ENCODE results near the gene ZFHX3.
A peak's percentile ranks its signal among the peaks of the same experiment; 100 is the strongest.

ZFHX3 gene

DNA sequence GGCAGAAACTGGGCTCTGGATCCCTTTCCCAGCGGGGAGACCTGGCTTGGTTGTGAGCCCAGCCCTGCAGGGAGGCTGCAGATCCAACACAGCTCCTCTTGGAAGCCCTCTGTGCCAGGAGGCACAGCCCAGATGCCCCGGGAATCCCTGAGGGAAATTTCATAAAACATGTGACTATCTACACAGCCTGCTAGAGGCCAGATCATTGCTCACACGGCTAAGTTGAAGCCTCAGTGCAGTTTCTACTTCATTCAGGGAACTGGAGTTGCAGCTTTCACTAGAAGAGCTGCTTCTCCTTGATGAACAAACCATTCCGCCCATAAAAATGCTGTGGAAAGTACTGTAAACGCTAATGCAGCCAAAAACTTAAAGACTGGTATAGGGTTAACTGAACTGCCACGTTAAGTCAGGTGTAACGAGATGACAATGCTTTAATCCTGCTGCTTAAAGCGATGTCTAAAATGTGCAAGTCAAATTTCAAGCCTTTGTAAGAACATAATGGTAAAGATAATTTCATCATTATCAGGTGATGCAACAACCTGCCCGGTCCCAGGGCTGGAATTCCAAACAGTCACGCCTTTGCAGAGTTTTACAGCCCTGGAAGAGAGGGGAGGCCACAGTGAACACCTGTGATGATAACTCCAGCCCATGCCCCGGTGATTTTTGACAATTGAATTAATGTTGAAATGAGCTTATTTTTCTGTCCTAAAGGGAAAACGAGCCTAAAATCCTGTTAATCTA is 172.5 kb downstream of the ZFHX3 start:
- peak; percentile 83 for DNase-seq (ENCODE audit: low spot score)

GRCh38 chr16:72873853-72874252 is 174.1 kb downstream of the ZFHX3 start:
- DNase-seq (ENCODE audit: low spot score): no peak

DNA sequence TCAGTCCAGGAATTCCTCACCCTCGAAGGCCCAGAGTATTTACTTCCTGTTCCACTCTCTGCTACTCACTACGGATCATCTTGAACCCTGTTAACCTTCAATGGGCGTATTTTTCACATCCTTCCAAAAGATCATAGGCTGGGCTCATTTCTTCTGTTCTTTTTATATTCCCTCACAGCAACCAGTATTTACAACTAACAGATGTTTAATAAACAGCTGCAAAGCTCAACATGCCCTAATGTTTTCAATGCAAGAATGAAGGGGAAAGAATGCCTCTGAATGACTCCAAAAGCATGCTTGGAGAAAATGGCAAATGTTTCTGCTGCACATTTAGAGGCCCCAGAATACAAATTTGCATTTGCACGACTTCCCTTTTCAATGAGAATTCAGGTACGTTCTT is 174.9 kb downstream of the ZFHX3 start:
- no peak for DNase-seq (ENCODE audit: low spot score)

- DNase-seq (ENCODE audit: low spot score): no peak
Measured at GRCh38 chr16:72865835-72866234, 182.1 kb downstream of the ZFHX3 start.

DNA sequence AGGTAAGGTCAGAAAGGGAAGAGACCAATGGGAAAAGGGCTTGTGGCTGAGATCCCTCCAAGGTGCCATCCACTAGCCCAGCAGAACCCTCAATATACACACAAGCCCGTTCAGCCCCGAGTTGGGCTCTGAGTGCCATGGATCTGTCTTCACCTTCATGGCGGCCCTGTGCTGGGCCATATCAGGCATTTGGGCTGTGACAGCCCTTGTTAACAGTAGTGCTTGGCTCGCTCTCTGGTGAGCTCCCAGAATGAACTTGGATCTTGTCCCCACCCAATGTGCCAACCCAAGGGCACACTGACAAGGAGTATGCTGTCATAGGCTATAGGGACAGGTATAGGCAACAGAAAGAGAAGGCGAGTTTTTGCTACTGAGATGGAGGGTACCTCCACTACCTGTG is 182.7 kb downstream of the ZFHX3 start:
- no peak for DNase-seq (ENCODE audit: low spot score)

DNA sequence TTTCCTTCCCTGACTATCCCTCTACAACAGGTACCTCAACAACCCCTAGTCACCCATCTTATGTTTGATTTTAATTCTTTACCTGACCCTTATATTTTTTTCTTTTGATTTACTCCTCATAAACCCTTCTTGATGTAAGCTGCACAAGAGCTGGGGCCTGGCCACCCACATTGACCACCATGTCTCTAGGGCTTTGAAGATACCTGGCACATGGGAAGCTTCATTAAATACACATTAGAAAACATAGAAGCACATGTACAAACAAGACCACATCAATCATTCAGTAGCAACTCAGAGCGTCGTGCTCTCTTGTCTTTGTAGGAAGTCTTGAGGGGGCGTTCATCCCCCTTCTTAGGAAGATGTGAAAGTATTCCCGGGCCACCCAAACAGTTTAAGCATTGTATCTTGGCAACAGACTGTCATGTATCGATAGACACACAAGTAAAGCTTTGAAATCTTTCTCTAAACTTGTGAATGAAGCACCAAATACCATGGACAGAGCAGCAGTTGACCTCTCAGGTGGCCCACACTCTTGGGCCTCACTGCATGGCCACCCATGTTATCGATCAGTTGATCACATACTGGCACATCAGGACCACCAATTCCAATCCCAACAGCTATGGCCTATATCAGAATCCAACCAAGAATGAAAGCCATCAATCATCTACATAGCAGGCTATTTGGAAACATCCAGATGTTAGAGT is 183.6 kb downstream of the ZFHX3 start:
- no peak for DNase-seq (ENCODE audit: low spot score)

- DNase-seq (ENCODE audit: low spot score): no peak
Measured at GRCh38 chr16:72862090-72862489, 185.8 kb downstream of the ZFHX3 start.

DNA sequence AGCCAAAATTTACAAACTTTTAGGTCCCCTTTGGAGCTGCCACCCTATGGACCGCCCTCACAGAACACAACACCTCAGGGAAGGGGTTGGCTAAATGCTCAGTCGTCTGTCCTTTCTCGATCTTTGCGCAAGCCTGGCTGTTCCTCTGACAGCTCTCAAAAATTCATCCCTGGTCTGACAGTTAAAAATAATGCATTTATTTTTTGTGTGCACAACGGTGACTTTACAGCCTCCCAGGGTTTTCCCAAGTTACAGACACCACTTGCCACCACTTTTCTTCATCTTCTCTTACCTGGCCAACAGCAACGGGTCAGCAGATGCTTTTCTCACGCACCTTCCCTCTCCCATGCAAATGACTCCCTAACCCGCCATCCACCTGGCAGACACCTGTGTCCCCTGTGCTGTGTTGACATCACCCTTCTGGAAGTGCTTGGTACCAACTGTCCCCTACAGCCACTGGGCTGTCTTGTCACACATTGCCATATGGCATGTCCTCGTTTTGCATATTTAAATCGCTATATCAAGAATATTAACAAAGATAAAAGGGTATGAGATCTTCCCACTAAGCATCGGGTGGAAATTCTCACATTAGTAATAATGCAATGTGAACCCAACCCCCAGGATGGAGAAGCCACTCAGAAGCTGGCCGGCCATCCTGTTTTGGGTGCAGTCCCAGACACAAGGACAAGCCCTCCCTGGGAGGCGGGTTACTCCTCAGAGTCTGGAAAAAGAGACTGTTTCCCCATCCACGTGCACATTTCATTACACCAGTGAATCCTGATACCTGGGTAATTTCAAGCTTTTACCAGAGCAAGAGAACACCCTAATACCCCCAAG is 187.0 kb downstream of the ZFHX3 start:
- no peak for DNase-seq (ENCODE audit: low spot score)

GRCh38 chr16:72859581-72859980 is 188.3 kb downstream of the ZFHX3 start:
- DNase-seq (ENCODE audit: low spot score): no peak

DNA sequence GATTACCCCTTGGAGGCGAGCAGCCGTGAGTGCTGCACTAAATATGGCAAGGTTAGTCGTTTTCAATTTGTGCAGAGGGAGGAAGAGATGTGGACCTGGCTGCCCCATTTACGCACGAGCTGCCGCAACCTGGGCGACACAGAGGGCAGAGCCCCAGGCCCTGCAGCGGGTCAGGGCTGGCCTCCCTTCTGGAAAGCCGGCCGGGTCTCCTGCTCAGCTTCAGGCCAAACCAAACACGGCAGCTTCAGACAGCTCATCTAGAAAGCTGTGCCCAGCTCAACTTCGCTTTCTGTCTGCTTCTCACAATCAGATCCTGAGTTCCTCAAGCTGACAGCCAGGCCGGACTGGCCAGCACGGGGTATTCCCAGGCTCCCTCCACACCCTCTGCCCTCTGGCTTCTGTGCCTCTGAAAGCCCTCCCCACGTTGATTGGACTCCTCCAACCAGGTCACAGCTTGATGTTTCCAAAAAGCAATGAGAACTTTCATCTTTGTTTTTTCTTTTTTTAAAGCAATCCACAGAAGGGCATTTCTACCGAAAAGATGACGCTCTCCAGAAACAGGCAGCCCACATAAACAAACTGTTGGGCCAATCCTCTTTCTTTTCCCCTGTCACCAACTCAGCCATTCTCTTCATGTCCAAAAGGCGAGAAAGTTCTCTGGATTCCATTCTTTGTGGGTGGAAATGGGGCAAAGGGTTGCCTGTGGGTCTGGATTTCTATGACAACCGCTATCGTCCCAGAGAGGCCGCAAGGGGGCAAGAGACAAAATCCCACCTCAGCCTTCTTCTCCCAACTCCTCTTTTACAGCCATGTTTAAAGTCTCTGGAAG is 189.0 kb downstream of the ZFHX3 start:
- DNase-seq (ENCODE audit: low spot score): no peak

GRCh38 chr16:72857834-72858664 is 189.9 kb downstream of the ZFHX3 start:
- no peak for DNase-seq (ENCODE audit: low spot score)

DNA sequence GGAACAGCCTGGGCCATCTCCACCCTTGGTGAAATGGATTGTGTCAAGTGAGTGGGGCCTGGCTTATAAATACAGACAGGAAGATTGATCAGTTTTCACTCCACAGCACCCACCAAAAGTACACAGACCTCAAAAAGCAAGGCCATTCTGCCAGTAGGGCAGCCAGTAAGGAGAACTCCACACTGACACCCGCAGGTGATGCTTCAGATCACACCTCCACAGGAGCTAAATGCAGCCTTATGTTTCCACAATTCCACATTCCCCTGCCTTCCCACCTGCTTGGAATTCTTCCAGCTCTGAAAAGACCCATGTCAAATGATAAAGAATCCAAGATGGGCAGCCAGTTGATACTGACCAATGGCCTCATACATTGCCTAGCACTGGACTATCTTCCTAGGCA is 191.1 kb downstream of the ZFHX3 start:
- no peak for DNase-seq (ENCODE audit: low spot score)

DNA sequence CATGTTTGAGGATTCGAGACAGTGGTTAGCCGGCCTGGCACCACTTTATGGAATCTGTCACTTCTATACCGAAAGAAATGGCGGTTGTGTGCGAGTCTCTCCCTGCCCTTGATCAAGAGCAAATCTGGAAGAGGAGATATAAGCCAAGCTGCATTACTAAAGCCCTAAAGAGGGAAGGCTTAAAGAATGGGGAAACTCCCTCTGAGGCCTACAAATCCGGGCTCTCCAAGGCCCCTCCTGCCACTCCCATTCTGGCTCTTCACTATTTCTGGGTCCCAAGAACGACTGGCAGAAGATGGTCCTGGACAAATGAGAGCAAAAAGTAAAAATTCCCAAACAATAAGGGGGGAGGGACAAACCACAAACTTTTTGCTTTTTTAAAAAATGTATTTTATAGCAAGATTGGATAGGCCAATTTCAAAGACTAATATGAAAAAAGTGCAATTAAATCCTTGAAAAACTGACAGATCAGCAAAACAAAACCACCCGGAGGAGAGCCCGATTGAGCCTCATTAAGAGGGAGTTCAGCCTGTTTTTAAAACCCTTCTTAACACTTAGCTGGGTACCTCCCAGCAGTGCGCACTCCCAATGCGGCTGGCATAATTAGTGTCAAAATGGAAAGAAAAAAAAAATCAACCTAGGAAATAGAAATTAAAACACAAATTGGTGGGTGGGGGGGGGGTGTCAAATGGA is 193.5 kb downstream of the ZFHX3 start:
- DNase-seq (ENCODE audit: low spot score): no peak

- DNase-seq (ENCODE audit: low spot score): no peak
Measured at GRCh38 chr16:72853575-72854266, 194.2 kb downstream of the ZFHX3 start.

GRCh38 chr16:72852421-72852820 is 195.5 kb downstream of the ZFHX3 start:
- DNase-seq (ENCODE audit: low spot score): no peak

GRCh38 chr16:72850853-72851252 is 197.1 kb downstream of the ZFHX3 start:
- DNase-seq (ENCODE audit: low spot score): no peak

GRCh38 chr16:72850021-72850420 is 197.9 kb downstream of the ZFHX3 start:
- DNase-seq (ENCODE audit: low spot score): no peak

DNA sequence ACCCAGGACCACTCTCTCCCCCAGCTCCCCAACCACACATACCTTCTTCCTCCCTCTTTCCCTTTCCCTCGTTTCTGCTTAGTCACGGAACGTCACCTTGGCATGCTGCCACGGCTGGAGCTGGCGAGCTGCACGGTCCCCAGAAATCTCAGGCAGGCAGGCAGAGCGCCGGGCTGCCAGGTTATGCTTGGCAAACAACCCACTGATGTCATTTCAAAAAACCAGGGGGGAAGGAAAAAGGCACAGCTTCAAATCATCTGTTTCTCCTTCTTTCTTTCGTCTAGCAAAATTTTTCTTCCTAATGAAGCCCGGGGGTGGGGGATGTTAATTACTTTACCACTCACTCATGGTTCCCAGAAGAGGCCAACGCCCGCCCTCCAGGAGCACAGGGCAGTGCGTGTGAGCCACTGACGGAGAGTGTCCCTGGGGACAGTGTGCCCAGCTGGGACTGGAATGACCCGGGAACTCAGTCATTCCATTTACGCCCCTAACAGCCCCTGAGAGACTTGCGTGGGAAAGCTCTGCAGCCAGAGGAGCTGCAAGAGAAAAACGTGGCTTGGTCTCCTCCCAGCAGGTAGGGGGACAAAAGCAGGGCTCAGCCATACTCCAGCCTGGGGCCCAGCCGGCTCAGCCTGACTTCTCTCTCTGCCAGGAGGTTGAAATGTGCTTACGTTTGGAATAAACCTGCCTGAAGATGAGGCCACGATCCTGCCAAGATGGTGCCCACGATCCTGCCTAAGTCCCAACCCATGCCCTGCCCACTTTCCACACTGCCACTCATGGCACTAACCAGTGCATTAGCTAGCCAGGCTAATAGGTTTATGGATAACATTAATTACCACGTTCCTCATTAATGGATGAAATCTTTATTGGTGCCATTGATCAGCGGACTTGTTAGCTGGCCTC is 198.9 kb downstream of the ZFHX3 start:
- DNase-seq (ENCODE audit: low spot score): peak; percentile 66

DNA sequence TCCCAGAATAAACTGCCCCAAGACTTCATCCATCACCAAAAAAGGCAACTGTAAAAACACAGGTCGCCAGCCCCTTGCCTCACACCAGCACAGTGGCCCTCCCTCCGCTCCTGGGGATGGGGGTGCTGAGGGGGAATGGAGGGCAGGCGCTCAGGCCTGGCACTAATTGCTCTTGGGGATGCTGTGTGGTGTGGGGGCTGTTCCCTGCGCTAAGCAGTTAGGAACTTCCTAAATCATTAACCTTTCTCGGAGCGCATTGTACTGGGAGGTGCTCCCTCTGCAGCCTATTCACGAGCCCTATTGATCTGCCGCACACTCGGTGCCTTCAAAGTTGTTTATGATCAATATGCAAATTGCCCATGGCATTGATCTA is 199.9 kb downstream of the ZFHX3 start:
- DNase-seq (ENCODE audit: low spot score): no peak
